Trophoblast cell (in vitro differentiated cells and primary cell): ENCODE data around the gene LRRC74B.

Experiments used
- DNase-seq, 2 donors: peaks; one replicate each; pipeline ENCODE4 v3.0.0-alpha.2; 2016
- H2AFZ ChIP-seq: 2 replicates; pipeline ENCODE4 v1.6.1; 2013; ENCODE audit warnings: low read length, moderate library complexity, mild to moderate bottlenecking; ENCODE audit not compliant: insufficient read depth, poor library complexity
- H2AK5ac ChIP-seq: 2 replicates; pipeline ENCODE4 v1.6.1; 2013; ENCODE audit warnings: mild to moderate bottlenecking, low read length
- H2BK120ac ChIP-seq: 2 replicates; pipeline ENCODE4 v1.6.1; 2013; ENCODE audit warnings: low read length, mild to moderate bottlenecking, moderate library complexity; ENCODE audit not compliant: insufficient read depth, poor library complexity
- H2BK12ac ChIP-seq: 2 replicates; pipeline ENCODE4 v1.6.1; 2013; ENCODE audit warnings: mild to moderate bottlenecking, low read length, moderate library complexity
- H2BK5ac ChIP-seq: 2 replicates; pipeline ENCODE4 v1.6.1; 2013; ENCODE audit warnings: low read length, low read depth, moderate library complexity, mild to moderate bottlenecking; ENCODE audit not compliant: poor library complexity
- H3K14ac ChIP-seq: 2 replicates; pipeline ENCODE4 v1.6.1; 2013; ENCODE audit warnings: mild to moderate bottlenecking, low read length
- H3K18ac ChIP-seq: 2 replicates; pipeline ENCODE4 v1.6.1; 2013; ENCODE audit warnings: mild to moderate bottlenecking, low read length
- H3K23ac ChIP-seq: 2 replicates; pipeline ENCODE4 v1.6.1; 2013; ENCODE audit warnings: low read length
- H3K27ac ChIP-seq: 2 replicates; pipeline ENCODE4 v1.5.1; 2013; ENCODE audit warnings: low read depth, mild to moderate bottlenecking, inconsistent platforms, low read length, moderate library complexity
- H3K27me3 ChIP-seq: 2 replicates; pipeline ENCODE4 v1.6.1; 2013; ENCODE audit warnings: inconsistent platforms, mild to moderate bottlenecking, low read length, moderate library complexity; ENCODE audit not compliant: insufficient read depth
- H3K36me3 ChIP-seq, 2 experiments: 1 replicate in 1 of 2; 2 replicates in 1 of 2; pipeline ENCODE4 v1.6.1; 2013; ENCODE audit warnings: low read length in 2 of 2, mild to moderate bottlenecking in 2 of 2, moderate library complexity in 1 of 2; ENCODE audit not compliant: insufficient read depth in 2 of 2, control insufficient read depth in 1 of 2
- H3K4ac ChIP-seq: 2 replicates; pipeline ENCODE4 v1.6.1; 2013; ENCODE audit warnings: low read depth, mild to moderate bottlenecking, low read length, moderate library complexity
- H3K4me1 ChIP-seq, 2 experiments: 1 replicate in 1 of 2; 2 replicates in 1 of 2; pipeline ENCODE4 v1.6.1; 2013; ENCODE audit warnings: low read length in 2 of 2, mild to moderate bottlenecking in 2 of 2, moderate library complexity in 1 of 2; ENCODE audit not compliant: insufficient read depth in 2 of 2, control insufficient read depth in 1 of 2
- H3K4me2 ChIP-seq: 2 replicates; pipeline ENCODE4 v1.6.1; 2013; ENCODE audit warnings: inconsistent platforms, mild to moderate bottlenecking, low read length, moderate library complexity
- H3K4me3 ChIP-seq: 2 replicates; pipeline ENCODE4 v1.5.1; 2013; ENCODE audit warnings: mild to moderate bottlenecking, low read depth, low read length, inconsistent platforms
- H3K79me1 ChIP-seq: one replicate; pipeline ENCODE4 v1.6.1; 2013; ENCODE audit warnings: low read length
- H3K79me2 ChIP-seq: 2 replicates; pipeline ENCODE4 v1.6.1; 2013; ENCODE audit warnings: low read length, mild to moderate bottlenecking; ENCODE audit not compliant: control insufficient read depth, insufficient read depth, poor library complexity
- H3K9ac ChIP-seq: 2 replicates; pipeline ENCODE4 v1.6.1; 2013; ENCODE audit warnings: mild to moderate bottlenecking, low read length
- H3K9me3 ChIP-seq: 2 replicates; pipeline ENCODE4 v1.6.1; 2013; ENCODE audit warnings: low read depth, mild to moderate bottlenecking, control low read depth, inconsistent platforms, low read length; ENCODE audit not compliant: insufficient read depth
- H4K12ac ChIP-seq: 2 replicates; pipeline ENCODE4 v1.6.1; 2013; ENCODE audit warnings: low read depth, mild to moderate bottlenecking, low read length, moderate library complexity
- H4K8ac ChIP-seq: 2 replicates; pipeline ENCODE4 v1.6.1; 2013; ENCODE audit warnings: low read depth, mild to moderate bottlenecking, low read length, moderate library complexity
- H4K91ac ChIP-seq: one replicate; pipeline ENCODE4 v1.6.1; 2013; ENCODE audit warnings: low read depth, mild to moderate bottlenecking, low read length, moderate library complexity
- WGBS: extraction: QIAGEN DNeasy Blood & Tissue Kit; methylation state at CpG from one replicate; pipeline ENCODE4 v1.1.7; 2013; ENCODE audit warnings: missing lambda C conversion rate; ENCODE audit not compliant: insufficient read length, insufficient coverage; ENCODE audit errors: extremely low coverage; 5-methylcytosine and 5-hydroxymethylcytosine counted together

LRRC74B gene

GRCh38 chr22:21028277-21029251 is 17.2 kb upstream of the LRRC74B start:
- H2AK5ac ChIP-seq, result no peak overlapping the region
- no peaks in the 10 kb centered on the region for H3K36me3 ChIP-seq
- H3K4me2 ChIP-seq, result no peak overlapping the region
- no peak overlapping the region for H4K8ac ChIP-seq
- H3K14ac ChIP-seq, result no peak overlapping the region
- no peak overlapping the region for H2BK120ac ChIP-seq
- H3K4ac ChIP-seq, result no peak overlapping the region
- H3K18ac ChIP-seq, result no peak overlapping the region
- no peaks in the 10 kb centered on the region for H3K9me3 ChIP-seq
- no peak overlapping the region for H3K23ac ChIP-seq
- no peaks in the 10 kb centered on the region for H3K27me3 ChIP-seq
- H4K91ac ChIP-seq, result no peak overlapping the region
- H2AFZ ChIP-seq, result no peak overlapping the region
- no peak overlapping the region for H3K9ac ChIP-seq
- no peak overlapping the region for H3K27ac ChIP-seq
- H3K4me3 ChIP-seq, result no peak overlapping the region
- peaks cover 33 to 40% of the 10 kb centered on the region in 2 experiments for H3K4me1 ChIP-seq
- H4K12ac ChIP-seq, result no peak overlapping the region
- no peak overlapping the region for H2BK12ac ChIP-seq
- WGBS, result no CpG with 5 or more reads among the region's 13 CpGs
- H3K79me2 ChIP-seq, result peaks cover 2% of the 10 kb centered on the region
- peaks cover 15% of the 10 kb centered on the region for H3K79me1 ChIP-seq
- DNase-seq, result no peak
- H2BK5ac ChIP-seq, result no peak overlapping the region

GRCh38 chr22:21029486-21030025 is 16.2 kb upstream of the LRRC74B start:
- H2BK5ac ChIP-seq, result no peak overlapping the region
- no peaks in the 10 kb centered on the region for H3K36me3 ChIP-seq
- peaks cover 36 to 42% of the 10 kb centered on the region in 2 experiments for H3K4me1 ChIP-seq
- H3K79me1 ChIP-seq, result peaks cover 17% of the 10 kb centered on the region
- peaks cover 2% of the 10 kb centered on the region for H3K79me2 ChIP-seq
- DNase-seq, result no peak
- WGBS, result no CpG with 5 or more reads among the region's 12 CpGs
- no peak overlapping the region for H2AFZ ChIP-seq
- H3K9ac ChIP-seq, result no peak overlapping the region
- no peak overlapping the region for H3K23ac ChIP-seq
- peak overlapping the region; percentile 40 for H3K18ac ChIP-seq
- H2BK120ac ChIP-seq, result no peak overlapping the region
- no peak overlapping the region for H3K4me3 ChIP-seq
- peak overlapping the region; percentile 19 for H2AK5ac ChIP-seq
- H2BK12ac ChIP-seq, result no peak overlapping the region
- no peak overlapping the region for H3K27ac ChIP-seq
- no peak overlapping the region for H3K14ac ChIP-seq
- H3K4me2 ChIP-seq, result no peak overlapping the region
- H4K91ac ChIP-seq, result no peak overlapping the region
- no peak overlapping the region for H3K4ac ChIP-seq
- H3K27me3 ChIP-seq, result no peaks in the 10 kb centered on the region
- H4K12ac ChIP-seq, result no peak overlapping the region
- H4K8ac ChIP-seq, result no peak overlapping the region
- H3K9me3 ChIP-seq, result no peaks in the 10 kb centered on the region

GRCh38 chr22:21030032-21030431 is 15.7 kb upstream of the LRRC74B start:
- Histone ChIP-seq H3K23ac (no peak overlapping the region), H3K4me2 (no peak overlapping the region), H3K14ac (no peak overlapping the region), H4K91ac (no peak overlapping the region), H3K79me2 (peaks cover 2% of the 10 kb centered on the region), H3K4ac (no peak overlapping the region), H2AK5ac (peak overlapping the region; percentile 32), H3K27ac (no peak overlapping the region), H3K27me3 (no peaks in the 10 kb centered on the region), H3K9ac (no peak overlapping the region), H4K8ac (no peak overlapping the region), H3K36me3 (no peaks in the 10 kb centered on the region), H3K9me3 (no peaks in the 10 kb centered on the region), H3K4me3 (no peak overlapping the region), H3K4me1 (peaks cover 36 to 42% of the 10 kb centered on the region in 2 experiments), H2BK120ac (no peak overlapping the region), H2BK5ac (no peak overlapping the region), H3K79me1 (peaks cover 17% of the 10 kb centered on the region), H2BK12ac (no peak overlapping the region), H3K18ac (peak overlapping the region; percentile 40), H4K12ac (no peak overlapping the region), H2AFZ (no peak overlapping the region)
- DNase-seq, result no peak
- WGBS, result no CpG with 5 or more reads among the region's 15 CpGs

- WGBS, result no CpG with 5 or more reads among the region's 40 CpGs
- H3K18ac ChIP-seq, result no peak overlapping the region
Observed at GRCh38 chr22:21030621-21031544, 14.9 kb upstream of the LRRC74B start.

More at GRCh38 chr22:21030621-21031544, 14.9 kb upstream of the LRRC74B start:
- no peak overlapping the region for H3K14ac ChIP-seq
- H3K27ac ChIP-seq, result no peak overlapping the region
- H2BK5ac ChIP-seq, result no peak overlapping the region
- H2BK120ac ChIP-seq, result no peak overlapping the region
- H3K79me2 ChIP-seq, result peaks cover 2% of the 10 kb centered on the region
- no peaks in the 10 kb centered on the region for H3K9me3 ChIP-seq
- H4K91ac ChIP-seq, result no peak overlapping the region
- peak overlapping the region; percentile 32 for H3K4ac ChIP-seq
- H3K36me3 ChIP-seq, result no peaks in the 10 kb centered on the region
- H3K23ac ChIP-seq, result no peak overlapping the region
- H2BK12ac ChIP-seq, result no peak overlapping the region
- no peak overlapping the region for H4K8ac ChIP-seq
- H3K79me1 ChIP-seq, result peaks cover 17% of the 10 kb centered on the region
- H3K4me3 ChIP-seq, result no peak overlapping the region
- H3K27me3 ChIP-seq, result no peaks in the 10 kb centered on the region
- no peak overlapping the region for H2AFZ ChIP-seq
- H2AK5ac ChIP-seq, result peak overlapping the region; percentile 21
- H3K4me1 ChIP-seq, result peaks cover 36 to 42% of the 10 kb centered on the region in 2 experiments
- DNase-seq, result no peak
- no peak overlapping the region for H3K4me2 ChIP-seq
- H3K9ac ChIP-seq, result no peak overlapping the region
- no peak overlapping the region for H4K12ac ChIP-seq
